Keratinocyte (primary cell): Measurements from ENCODE around the gene FAM107B.

Experiments used
- CTCF ChIP-seq, 3 experiments: IDR thresholded peaks in 1 of 3; conservative IDR thresholded peaks in 1 of 3; optimal IDR thresholded peaks in 1 of 3; 2 replicates in 2 of 3; 3 replicates in 1 of 3; pipeline versions ENCODE3 to v1.5.1; 2011; ENCODE audit warnings: low read length in 3 of 3, mild to moderate bottlenecking in 3 of 3, moderate library complexity in 2 of 3, control low read depth in 1 of 3, inconsistent platforms in 1 of 3; ENCODE audit not compliant: insufficient read depth in 2 of 3; ENCODE audit errors: extremely low read depth in 1 of 3
- EZH2 ChIP-seq: IDR thresholded peaks from one replicate; pipeline ENCODE4 v1.6.1; 2012; ENCODE audit warnings: inconsistent platforms, mild to moderate bottlenecking, low read length, moderate library complexity

GRCh38 chr10:14528450-14528849, 246.2 kb downstream of the FAM107B start:
- no peak for TF ChIP-seq CTCF (optimal IDR thresholded peaks at IDR 0.05 in 1 of 3, IDR thresholded peaks at IDR 0.05 in 1 of 3, conservative IDR thresholded peaks at IDR 0.05 in 1 of 3; ENCODE audit: extremely low read depth in 1 of 3, insufficient read depth in 2 of 3, low read length in 3 of 3)
- TF ChIP-seq EZH2: no peak
